GM20431 (cell line): ENCODE results near the gene CAT.
"Not testable (repeated sequence)": the region's sequence is repeated elsewhere in the genome, so short reads cannot be mapped to it uniquely, and the experiment has no call there.

Source experiments
- in situ Hi-C: fragments of 300-500 bp; cut with MseI, MboI; formaldehyde crosslinking; loops from one replicate; pipeline ENCODE4 v1.15.0; 2020; ENCODE audit warnings: low sequenced_read_pairs; ENCODE audit not compliant: unreplicated experiment

Gene CAT

GRCh38 chr11:34423300-34423699 is 15.4 kb upstream of the CAT start:
- in situ Hi-C loops, result no loop called here

GRCh38 chr11:34424826-34425225 is 13.9 kb upstream of the CAT start:
- in situ Hi-C loops, result not testable (repeated sequence)

- in situ Hi-C loops, result no loop called here
These were observed 13.4 kb upstream of the CAT start for GRCh38 chr11:34425360-34425759.

GRCh38 chr11:34425867-34426266 is 12.9 kb upstream of the CAT start:
- in situ Hi-C loops, result no loop called here

- in situ Hi-C loops, result no loop called here
These were observed 12.0 kb upstream of the CAT start for GRCh38 chr11:34426766-34427185.

GRCh38 chr11:34427186-34427805 is 11.4 kb upstream of the CAT start:
- in situ Hi-C loops, result no loop called here

GRCh38 chr11:34431979-34432378 is 6.8 kb upstream of the CAT start:
- in situ Hi-C loops, result no loop called here

GRCh38 chr11:34432822-34433221 is 5.9 kb upstream of the CAT start:
- in situ Hi-C loops, result no loop called here

- in situ Hi-C loops, result no loop called here
These were observed 4.8 kb upstream of the CAT start for GRCh38 chr11:34433899-34434298.

- in situ Hi-C loops, result no loop called here
These were observed 1.3 kb upstream of the CAT start for GRCh38 chr11:34437224-34438125.

GRCh38 chr11:34439610-34440198 is 970 bp downstream of the CAT start:
- in situ Hi-C loops, result no loop called here

GRCh38 chr11:34441814-34442213 is 3.1 kb downstream of the CAT start:
- in situ Hi-C loops, result no loop called here

- in situ Hi-C loops, result no loop called here
These were observed 4.4 kb downstream of the CAT start for GRCh38 chr11:34443136-34443535.

- in situ Hi-C loops, result no loop called here
These were observed 5.7 kb downstream of the CAT start for GRCh38 chr11:34444428-34444827.

GRCh38 chr11:34445956-34446355 is 7.2 kb downstream of the CAT start:
- in situ Hi-C loops, result no loop called here

GRCh38 chr11:34446386-34446785 is 7.7 kb downstream of the CAT start:
- in situ Hi-C loops, result no loop called here

- in situ Hi-C loops, result no loop called here
These were observed 8.3 kb downstream of the CAT start for GRCh38 chr11:34447044-34447443.

GRCh38 chr11:34448223-34448994 is 9.7 kb downstream of the CAT start:
- in situ Hi-C loops, result no loop called here

GRCh38 chr11:34449013-34449412 is 10.3 kb downstream of the CAT start:
- in situ Hi-C loops, result no loop called here

GRCh38 chr11:34451053-34451452 is 12.3 kb downstream of the CAT start:
- in situ Hi-C loops, result no loop called here
